HG02870 (cell line): ENCODE measurements around the gene GIMAP8.
"Not testable (repeated sequence)": the region's sequence is repeated elsewhere in the genome, so short reads cannot be mapped to it uniquely, and the experiment has no call there.

ENCODE experiments used
- ATAC-seq: cut with Tn5 transposase; IDR thresholded peaks from one replicate; pipeline ENCODE4 v1.9.1; 2021; ENCODE audit warnings: mild to moderate bottlenecking, moderate library complexity; ENCODE audit not compliant: unreplicated experiment

Gene GIMAP8

DNA sequence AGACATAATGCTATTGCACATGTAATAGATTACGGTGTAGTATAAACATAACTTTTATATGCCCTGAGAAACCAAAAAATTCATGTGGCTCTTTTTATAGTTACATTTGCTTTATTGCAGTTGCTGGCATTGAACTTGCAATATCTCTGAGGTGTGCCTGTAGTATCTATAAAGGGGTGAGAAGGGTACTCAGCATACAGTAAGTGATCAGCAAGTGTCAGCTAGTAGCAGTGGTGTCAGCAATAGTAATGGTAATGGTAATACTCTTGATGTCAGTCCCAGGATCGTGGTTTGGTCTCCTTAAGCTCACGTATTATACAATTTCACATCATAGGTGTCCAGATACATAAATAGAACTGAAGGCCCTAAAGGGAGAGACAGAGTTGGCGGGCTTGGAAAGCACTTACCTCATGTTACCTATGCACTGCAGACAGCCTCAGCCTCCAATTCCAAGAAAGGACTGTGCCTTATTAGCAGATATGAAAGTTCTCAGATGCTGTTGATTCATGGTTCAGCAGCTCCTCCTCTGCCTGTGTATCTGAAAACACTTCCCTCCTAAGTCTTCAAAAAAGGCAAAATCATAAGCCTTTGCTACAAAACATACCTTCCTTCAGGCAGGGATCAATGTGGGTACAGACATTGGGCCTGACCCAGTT lies 57.6 kb downstream of the GIMAP8 start:
- no peak for ATAC-seq

- ATAC-seq: no peak
These were observed 60.6 kb downstream of the GIMAP8 start for GRCh38 chr7:150511048-150511447.

- no peak for ATAC-seq
These were observed 63.3 kb downstream of the GIMAP8 start for GRCh38 chr7:150513758-150514157.

- peak; percentile 69 for ATAC-seq
These were observed 64.4 kb downstream of the GIMAP8 start, which contains the start of gene GIMAP7 for GRCh38 chr7:150514748-150515222. GIMAP7 (plus strand) TSS chr7:150514872; CDS start chr7:150519975, 5,103 bp downstream.

DNA sequence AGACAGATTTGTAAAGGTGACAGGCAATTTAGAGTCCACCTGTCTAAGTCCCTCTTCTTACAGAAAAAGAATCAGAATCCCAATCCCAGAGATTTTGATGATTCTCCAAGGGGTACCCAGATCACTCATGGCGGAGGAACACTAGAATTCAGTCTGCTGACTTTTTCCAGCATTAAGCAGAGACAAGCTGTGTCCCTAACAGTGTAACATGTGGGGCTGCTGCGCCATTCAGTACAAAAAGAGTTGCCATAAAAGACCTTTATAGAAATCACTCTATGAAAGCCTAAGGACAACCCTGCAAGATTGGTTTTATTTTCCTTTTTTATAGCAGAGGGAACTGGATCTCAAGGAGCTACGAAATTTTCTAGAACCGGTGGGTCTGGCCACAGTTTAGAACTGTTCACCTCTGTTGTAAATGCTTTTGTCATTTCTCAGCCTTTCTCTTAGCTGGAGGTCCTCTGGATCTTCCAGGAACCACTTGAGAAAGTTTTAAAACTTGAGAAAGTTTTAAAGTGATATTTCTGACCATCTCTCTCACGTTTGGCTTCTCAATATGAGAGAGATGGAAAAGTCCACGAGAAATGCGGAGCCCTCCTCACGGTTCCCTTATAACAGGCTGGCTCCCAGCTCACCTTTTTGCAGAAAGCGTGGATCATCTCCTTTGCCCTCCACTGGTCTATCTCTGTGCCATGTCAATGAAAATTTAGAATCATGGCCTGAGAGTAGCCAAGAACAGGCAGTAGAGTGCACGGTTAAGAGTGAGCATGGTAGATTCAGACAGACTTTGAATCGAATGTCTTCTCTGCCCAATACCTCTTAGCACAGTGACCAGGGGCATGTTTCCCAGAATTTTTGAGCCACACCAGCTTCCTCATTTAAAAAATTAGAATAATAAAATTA lies 65.1 kb downstream of the GIMAP8 start:
- no peak for ATAC-seq

GRCh38 chr7:150516956-150517745 lies 66.7 kb downstream of the GIMAP8 start:
- no peak for ATAC-seq

DNA sequence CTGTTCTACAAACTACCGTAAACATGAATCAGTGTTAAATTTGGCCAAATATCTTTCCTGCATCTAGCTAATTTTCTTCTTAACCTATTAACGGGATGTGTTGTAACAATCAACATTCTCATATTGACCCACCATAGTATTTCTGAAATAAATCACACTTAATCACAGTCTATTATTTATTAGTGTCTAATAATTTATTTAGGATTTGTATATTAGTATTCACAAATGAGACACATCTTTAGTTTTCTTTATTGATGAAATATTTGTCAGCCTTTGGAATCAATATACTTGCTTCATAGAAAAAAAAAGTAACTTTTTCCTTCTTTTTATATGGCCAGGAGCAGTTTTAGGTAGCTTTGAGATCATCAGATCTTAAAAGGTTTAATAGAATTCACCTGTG lies 68.9 kb downstream of the GIMAP8 start:
- no peak for ATAC-seq

- ATAC-seq: no peak
These were observed 69.7 kb downstream of the GIMAP8 start for GRCh38 chr7:150520145-150520544.

DNA sequence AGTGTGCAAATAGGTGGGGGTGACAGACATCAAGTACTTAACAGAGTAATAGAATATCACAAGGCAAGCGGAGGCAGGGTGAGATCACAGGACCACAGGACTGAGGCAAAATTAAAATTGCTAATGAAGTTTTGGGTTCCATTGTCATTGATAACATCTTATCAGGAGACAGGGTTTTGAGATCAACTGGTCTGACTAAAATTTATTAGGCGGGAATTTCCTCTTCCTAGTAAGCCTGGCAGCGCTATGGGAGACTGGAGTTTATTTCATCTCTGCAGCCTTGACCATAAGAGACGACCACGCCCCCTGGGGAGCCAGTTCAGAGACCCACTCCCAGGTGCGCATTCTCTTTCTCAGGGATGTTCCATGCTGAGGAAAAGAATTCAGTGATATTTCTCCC lies 72.5 kb downstream of the GIMAP8 start:
- not testable (repeated sequence) for ATAC-seq

- no peak for ATAC-seq
These were observed 73.6 kb downstream of the GIMAP8 start for GRCh38 chr7:150524018-150524417.
